ENCODE measurements around the gene DSCAM.

GRCh38 chr21:40177979-40178378 lies 669.0 kb downstream of the DSCAM start:
- TF ChIP-seq EZH2phosphoT487 (IDR thresholded peaks at IDR 0.05; ENCODE audit: insufficient read depth, low read depth) (no peak), EZH2 (IDR thresholded peaks at IDR 0.05; ENCODE audit: insufficient read depth, poor library complexity, severe bottlenecking) (no peak)
